H1 (cell line): ENCODE results near the gene LBHD1. TPM values are rescaled to one million over a fixed set of nuclear protein-coding genes. Genes with fewer than 3 reads are reported as not detected.

Source experiments
- CTCF ChIA-PET: fragments of 300-600 bp; sonication (Branson Sonifier 250); formaldehyde crosslinking; loops from one replicate; lab custom pipeline; 2021; ENCODE audit not compliant: partially characterized antibody; lab: Charles Lee
- POLR2A ChIA-PET: fragments of 300-600 bp; sonication (Branson Sonifier 250); formaldehyde crosslinking; loops from one replicate; lab custom pipeline; 2021; ENCODE audit warnings: inconsistent platforms; ENCODE audit not compliant: partially characterized antibody; lab: Charles Lee
- DNase-seq, 2 experiments: peaks; one replicate each; pipeline versions ENCODE4 v3.0.0 to v3.0.0-alpha.2; 2010 to 2022; ENCODE audit warnings: low spot score in 2 of 2, low read depth in 1 of 2, mixed read lengths in 1 of 2
- FAIRE-seq: peaks from 2 replicates; lab custom pipeline; 2011; peaks lifted over from hg19 to GRCh38; lab: Jason Lieb, UNC
- H2AFZ ChIP-seq: 2 replicates; pipeline ENCODE4 v1.8.1; 2012; ENCODE audit warnings: low read length, inconsistent platforms
- H2AK5ac ChIP-seq: 2 replicates; pipeline ENCODE4 v1.6.1; 2013; ENCODE audit warnings: low read depth, low read length
- H2BK120ac ChIP-seq: replicated peaks from 2 replicates; pipeline ENCODE3; 2013; ENCODE audit warnings: low read depth, low read length, inconsistent platforms
- H2BK12ac ChIP-seq: 2 replicates; pipeline ENCODE4 v1.6.1; 2013; ENCODE audit warnings: low read depth, low read length
- H2BK15ac ChIP-seq: 2 replicates; pipeline ENCODE4 v1.6.1; 2013; ENCODE audit warnings: low read length
- H2BK20ac ChIP-seq: 2 replicates; pipeline ENCODE4 v1.6.1; 2013; ENCODE audit warnings: low read length
- H2BK5ac ChIP-seq: 2 replicates; pipeline ENCODE4 v1.6.1; 2013; ENCODE audit warnings: low read depth, low read length
- H3K14ac ChIP-seq: 2 replicates; pipeline ENCODE4 v1.6.1; 2013; ENCODE audit warnings: inconsistent platforms; ENCODE audit not compliant: insufficient read length
- H3K18ac ChIP-seq: 2 replicates; pipeline ENCODE4 v1.6.1; 2013; ENCODE audit warnings: low read length; ENCODE audit errors: extremely low read depth
- H3K23ac ChIP-seq: 2 replicates; pipeline ENCODE4 v1.6.1; 2013; ENCODE audit warnings: inconsistent platforms; ENCODE audit not compliant: insufficient read length
- H3K23me2 ChIP-seq: 2 replicates; pipeline ENCODE4 v1.6.1; 2013; ENCODE audit warnings: low read depth, low read length
- H3K27ac ChIP-seq: 2 replicates; pipeline ENCODE4 v1.6.1; 2011; ENCODE audit warnings: low read depth, low read length, inconsistent platforms
- H3K27me3 ChIP-seq, 4 experiments: replicated peaks in 1 of 4; 1 replicate in 1 of 4; 2 replicates in 3 of 4; pipeline versions ENCODE4 v1.6.1 to v1.8.1; 2011 to 2013; ENCODE audit warnings: low read length in 3 of 4, mild to moderate bottlenecking in 3 of 4, inconsistent platforms in 2 of 4, mixed read lengths in 2 of 4, moderate library complexity in 1 of 4; ENCODE audit not compliant: control insufficient read depth in 3 of 4, insufficient read depth in 3 of 4; ENCODE audit errors: extremely low read depth in 1 of 4
- H3K36me3 ChIP-seq, 4 experiments: 2 replicates each; pipeline versions ENCODE4 v1.6.1 to v1.8.1; 2011 to 2013; ENCODE audit warnings: mild to moderate bottlenecking in 4 of 4, low read length in 3 of 4, moderate library complexity in 2 of 4, control low read depth in 1 of 4, inconsistent platforms in 1 of 4; ENCODE audit not compliant: insufficient read depth in 4 of 4, control insufficient read depth in 2 of 4
- H3K4ac ChIP-seq: replicated peaks from 2 replicates; pipeline ENCODE3; 2013; ENCODE audit warnings: low read length, low read depth, mixed read lengths, inconsistent platforms; ENCODE audit not compliant: insufficient read length
- H3K4me1 ChIP-seq, 4 experiments: replicated peaks in 1 of 4; 1 replicate in 1 of 4; 2 replicates in 3 of 4; pipeline versions ENCODE4 v1.6.1 to v1.8.1; 2011 to 2013; ENCODE audit warnings: low read length in 3 of 4, inconsistent platforms in 2 of 4, mixed read lengths in 1 of 4; ENCODE audit not compliant: insufficient read depth in 4 of 4, control insufficient read depth in 3 of 4
- H3K4me2 ChIP-seq, 2 experiments: 2 replicates each; pipeline versions ENCODE4 v1.6.1 to v1.8.1; 2011 to 2013; ENCODE audit warnings: low read depth in 2 of 2, low read length in 2 of 2, control low read depth in 1 of 2, inconsistent platforms in 1 of 2, mild to moderate bottlenecking in 1 of 2; ENCODE audit not compliant: insufficient read depth in 1 of 2
- H3K4me3 ChIP-seq, 4 experiments: fragments of 200-600, 300-600 bp in 1 of 4; sonication (generic), shearing (Covaris generic), sonication (Bioruptor Twin) in 1 of 4; 2 replicates each; pipeline versions ENCODE4 v1.5.1 to v1.8.1; 2011 to 2016; ENCODE audit warnings: low read length in 4 of 4, low read depth in 3 of 4, control low read depth in 2 of 4, inconsistent platforms in 2 of 4, mild to moderate bottlenecking in 2 of 4, mixed read lengths in 1 of 4, moderate library complexity in 1 of 4; ENCODE audit not compliant: insufficient read depth in 2 of 4; ENCODE audit errors: extremely low read depth in 1 of 4
- H3K56ac ChIP-seq: replicated peaks from 2 replicates; pipeline ENCODE3; 2013; ENCODE audit warnings: low read depth, mild to moderate bottlenecking, mixed read lengths, low read length, inconsistent platforms; ENCODE audit not compliant: insufficient read length
- H3K79me1 ChIP-seq: 2 replicates; pipeline ENCODE4 v1.6.1; 2013; ENCODE audit warnings: low read depth, low read length, control low read depth
- H3K79me2 ChIP-seq, 2 experiments: 2 replicates each; pipeline versions ENCODE4 v1.6.1 to v1.8.1; 2012 to 2013; ENCODE audit warnings: low read length in 2 of 2, mild to moderate bottlenecking in 2 of 2, inconsistent platforms in 1 of 2; ENCODE audit not compliant: insufficient read depth in 2 of 2, control insufficient read depth in 1 of 2
- H3K9ac ChIP-seq, 4 experiments: replicated peaks in 1 of 4; 1 replicate in 1 of 4; 2 replicates in 3 of 4; pipeline versions ENCODE4 v1.6.1 to v1.8.1; 2011 to 2013; ENCODE audit warnings: low read depth in 3 of 4, low read length in 3 of 4, control low read depth in 2 of 4, mild to moderate bottlenecking in 2 of 4, moderate library complexity in 2 of 4, inconsistent platforms in 1 of 4; ENCODE audit errors: extremely low read depth in 1 of 4
- H3K9me3 ChIP-seq, 2 experiments: 2 replicates each; pipeline versions ENCODE4 v1.6.1 to v1.8.1; 2012 to 2013; ENCODE audit warnings: mild to moderate bottlenecking in 2 of 2, moderate library complexity in 2 of 2, control low read depth in 1 of 2, inconsistent platforms in 1 of 2, low read depth in 1 of 2, low read length in 1 of 2, mixed read lengths in 1 of 2; ENCODE audit not compliant: insufficient read depth in 2 of 2
- H4K20me1 ChIP-seq, 2 experiments: replicated peaks in 1 of 2; 2 replicates each; pipeline versions ENCODE3 to v1.8.1; 2011 to 2013; ENCODE audit warnings: inconsistent platforms in 2 of 2, low read length in 2 of 2, mild to moderate bottlenecking in 1 of 2; ENCODE audit not compliant: insufficient read depth in 2 of 2, control insufficient read depth in 1 of 2
- H4K5ac ChIP-seq: 2 replicates; pipeline ENCODE4 v1.6.1; 2013; ENCODE audit warnings: low read length, low read depth, mixed read lengths, inconsistent platforms; ENCODE audit not compliant: insufficient read length
- H4K8ac ChIP-seq: 2 replicates; pipeline ENCODE4 v1.8.0; 2013; ENCODE audit warnings: mild to moderate bottlenecking, moderate library complexity, low read length, inconsistent platforms; ENCODE audit not compliant: insufficient read depth; ENCODE audit errors: extremely low read depth
- H4K91ac ChIP-seq: replicated peaks from 2 replicates; pipeline ENCODE3; 2013; ENCODE audit warnings: low read length, mixed read lengths, inconsistent platforms; ENCODE audit not compliant: insufficient read length
- CHD2 ChIP-seq: IDR thresholded peaks from 2 replicates; pipeline ENCODE4 v1.6.1; 2012; ENCODE audit warnings: low read length, improper control_type of control experiment
- RAD21 ChIP-seq, 2 experiments: IDR thresholded peaks in 1 of 2; conservative IDR thresholded peaks in 1 of 2; 2 replicates each; pipeline ENCODE4 v1.6.1; 2011; ENCODE audit warnings: low read depth in 2 of 2, low read length in 2 of 2, improper control_type of control experiment in 1 of 2, inconsistent platforms in 1 of 2, mild to moderate bottlenecking in 1 of 2, moderate library complexity in 1 of 2
- WGBS, 2 experiments: shearing (Covaris generic) in 1 of 2; methylation state at CpG; one replicate each; pipeline versions ENCODE4 v1.1.6 to v1.1.7; 2013 to 2015; ENCODE audit warnings: low lambda C conversion rate in 2 of 2, mixed read lengths in 2 of 2, inconsistent platforms in 1 of 2, low coverage in 1 of 2, missing lambda C conversion rate in 1 of 2; ENCODE audit not compliant: insufficient replicate concordance in 2 of 2, insufficient coverage in 1 of 2, insufficient read length in 1 of 2; ENCODE audit errors: extremely low coverage in 1 of 2, missing lambda C conversion rate in 1 of 2; 5-methylcytosine and 5-hydroxymethylcytosine counted together
- polyA plus RNA-seq, 7 experiments: library from polyadenylated mRNA; depleted of rRNA in 3 of 7; stranded (reverse) in 5 of 7; unstranded in 2 of 7; fragments of >200 nt in 5 of 7; fragments of 200-250 nt in 2 of 7; gene quantifications; 1 replicate in 5 of 7; 2 replicates in 1 of 7; 4 replicates in 1 of 7; pipeline versions ENCODE4 v1.2.1 to v1.2.3, GENCODE V29; 2011 to 2013; ENCODE audit warnings: missing spikeins in 2 of 7, mixed read lengths in 2 of 7
- total RNA-seq: library from RNA; stranded (reverse); fragmentation: NEBNext Ultra II Directional; extraction: Animal tissue kit (Norgen Biotek cat#: 25700); gene quantifications from 2 replicates; pipeline ENCODE4 v1.2.1, GENCODE V29; 2021
- TF ChIP-seq, protein P1 (sequence below), 3 experiments: IDR thresholded peaks; 1 replicate in 2 of 3; 2 replicates in 1 of 3; pipeline versions ENCODE4 v1.5.1 to v1.6.1; 2011; ENCODE audit warnings: low read length in 3 of 3, mild to moderate bottlenecking in 3 of 3, inconsistent platforms in 2 of 3, low read depth in 1 of 3, moderate library complexity in 1 of 3; ENCODE audit not compliant: insufficient read depth in 1 of 3; ENCODE audit errors: control extremely low read depth in 1 of 3

Gene LBHD1
- total and polyA plus RNA-seq, 2 of the 8 experiments (the other 6 are each of a cell fraction or from before 2014, with no cell fraction given) = 2.3 to 5.2 TPM

DNA sequence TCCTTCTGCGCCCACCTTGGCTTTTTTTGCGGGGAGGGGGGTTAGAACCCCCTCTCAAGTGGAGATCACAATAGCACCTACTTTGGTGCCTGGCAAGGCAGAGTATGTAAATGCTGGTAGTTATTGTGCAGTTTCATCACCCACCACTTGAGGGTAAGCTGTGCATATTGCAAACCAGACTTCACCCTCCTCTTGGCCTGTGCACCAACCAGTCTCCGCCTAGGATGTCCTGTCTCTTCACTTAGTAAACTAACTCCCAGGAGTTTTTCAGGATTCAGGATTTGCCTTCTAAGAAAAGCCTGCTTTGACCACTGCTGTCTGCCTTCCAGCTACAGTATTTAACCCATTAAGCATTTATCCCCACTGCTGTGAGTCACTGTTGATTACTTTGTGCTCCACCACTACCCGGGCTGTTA, 8.8 kb upstream of the LBHD1 start:
- H3K27me3 ChIP-seq = no peaks in the 10 kb centered on the region
- H3K36me3 ChIP-seq = peaks cover 5 to 17% (median 7%) of the 10 kb centered on the region in 4 experiments; a peak in 5 of 8 replicates
- H4K91ac ChIP-seq = no peak overlapping the region
- H3K18ac ChIP-seq = no peak overlapping the region
- FAIRE-seq (no peak), DNase-seq (no peak)
- H4K8ac ChIP-seq = peak overlapping the region; percentile 76; the same call in 1 of the 2 replicates
- no peak overlapping the region for H2AFZ ChIP-seq
- ChIA-PET POLR2A (interaction anchor here (0.6 to 61.4 kb wide), 13 partner anchors 11 to 200 kb away, joined by 3 to 2041 read pairs (median 5); partner anchors contain the start of genes BSCL2, C11orf98, CSKMT and EEF1G), CTCF (interaction anchor here (0.6 to 8.2 kb wide), 18 partner anchors 9 to 1987 kb away, joined by 3 to 114 read pairs (median 5); partner anchors contain the start of genes BSCL2, C11orf98, GNG3 and LBHD1)
- no peak overlapping the region for H3K27ac ChIP-seq
- H3K56ac ChIP-seq = no peak overlapping the region
- H3K14ac ChIP-seq = no peak overlapping the region
- H2AK5ac ChIP-seq = no peak overlapping the region
- no peak overlapping the region for H3K9ac ChIP-seq
- H2BK20ac ChIP-seq = no peak overlapping the region
- no peak overlapping the region for H4K5ac ChIP-seq
- no peak overlapping the region for H3K4ac ChIP-seq
- peaks cover 0 to 1% of the 10 kb centered on the region in 2 experiments for H4K20me1 ChIP-seq
- 88% methylated on average over 4 of the region's 4 CpGs; no CpG with 5 or more reads in 1 of the 2 experiments for WGBS, 2 experiments
- TF ChIP-seq RAD21 (IDR thresholded peaks at IDR 0.05 in 1 of 2, conservative IDR thresholded peaks at IDR 0.05 in 1 of 2; ENCODE audit: low read depth in 2 of 2, low read length in 2 of 2) (peak; percentile 27 to 33; a peak in 2 of 4 replicates), CHD2 (no peak)
- TF ChIP-seq, protein P1, sequence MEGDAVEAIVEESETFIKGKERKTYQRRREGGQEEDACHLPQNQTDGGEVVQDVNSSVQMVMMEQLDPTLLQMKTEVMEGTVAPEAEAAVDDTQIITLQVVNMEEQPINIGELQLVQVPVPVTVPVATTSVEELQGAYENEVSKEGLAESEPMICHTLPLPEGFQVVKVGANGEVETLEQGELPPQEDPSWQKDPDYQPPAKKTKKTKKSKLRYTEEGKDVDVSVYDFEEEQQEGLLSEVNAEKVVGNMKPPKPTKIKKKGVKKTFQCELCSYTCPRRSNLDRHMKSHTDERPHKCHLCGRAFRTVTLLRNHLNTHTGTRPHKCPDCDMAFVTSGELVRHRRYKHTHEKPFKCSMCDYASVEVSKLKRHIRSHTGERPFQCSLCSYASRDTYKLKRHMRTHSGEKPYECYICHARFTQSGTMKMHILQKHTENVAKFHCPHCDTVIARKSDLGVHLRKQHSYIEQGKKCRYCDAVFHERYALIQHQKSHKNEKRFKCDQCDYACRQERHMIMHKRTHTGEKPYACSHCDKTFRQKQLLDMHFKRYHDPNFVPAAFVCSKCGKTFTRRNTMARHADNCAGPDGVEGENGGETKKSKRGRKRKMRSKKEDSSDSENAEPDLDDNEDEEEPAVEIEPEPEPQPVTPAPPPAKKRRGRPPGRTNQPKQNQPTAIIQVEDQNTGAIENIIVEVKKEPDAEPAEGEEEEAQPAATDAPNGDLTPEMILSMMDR (IDR thresholded peaks at IDR 0.05; ENCODE audit: control extremely low read depth in 1 of 3, insufficient read depth in 1 of 3, low read depth in 1 of 3, low read length in 3 of 3) = peak in 1 of 3 experiments; percentile 45; a peak in 2 of 4 replicates
- peaks cover 2% of the 10 kb centered on the region for H3K79me1 ChIP-seq
- H2BK5ac ChIP-seq = no peak overlapping the region
- no peak overlapping the region for H2BK12ac ChIP-seq
- H3K79me2 ChIP-seq = peaks cover 0 to 14% of the 10 kb centered on the region in 2 experiments; a peak in 2 of 4 replicates
- no peak overlapping the region for H2BK15ac ChIP-seq
- H3K4me3 ChIP-seq = no peak overlapping the region
- H3K4me2 ChIP-seq = no peak overlapping the region
- no peak overlapping the region for H3K23ac ChIP-seq
- H2BK120ac ChIP-seq = no peak overlapping the region
- peaks cover 3% of the 10 kb centered on the region; the same call in 1 of the 2 replicates for H3K23me2 ChIP-seq
- peaks cover 2 to 8% (median 4%) of the 10 kb centered on the region in 4 experiments; a peak in 4 of 7 replicates for H3K4me1 ChIP-seq
- H3K9me3 ChIP-seq = no peaks in the 10 kb centered on the region
